ENCODE data around the gene EEF1A2. TPM values are rescaled to one million over a fixed set of nuclear protein-coding genes. Genes with fewer than 3 reads are reported as not detected.

The EEF1A2 gene
- total RNA-seq, 1 experiment from 2014 or later: 32.0 TPM

GRCh38 chr20:63447320-63447719, 51.6 kb downstream of the EEF1A2 start:
- Histone ChIP-seq H3K36me3 (ENCODE audit: control insufficient read depth, insufficient read depth, low read length) (no peaks in the 10 kb centered on the region), H3K9me3 (peaks cover 10% of the 10 kb centered on the region; the same call in 1 of the 2 replicates), H3K27me3 (replicated peaks; ENCODE audit: control insufficient read depth, insufficient read depth, low read length) (no peaks in the 10 kb centered on the region; the same call in 1 of the 2 replicates), H3K4me1 (no peaks in the 10 kb centered on the region), H3K4me3 (ENCODE audit: low read depth, low read length) (no peak overlapping the region)
- intact Hi-C loops (cut with micrococcal nuclease; ENCODE audit: unreplicated experiment): no loop called here
- DNase-seq: no peak
- Mint-ChIP-seq H3K27ac (ENCODE audit: unreplicated experiment) (no peak overlapping the region), H3K36me3 (ENCODE audit: insufficient read depth, unreplicated experiment) (peaks cover 6% of the 10 kb centered on the region), H3K4me3 (ENCODE audit: unreplicated experiment) (no peak overlapping the region), H3K27me3 (ENCODE audit: insufficient read depth, unreplicated experiment) (peaks cover 17% of the 10 kb centered on the region), H3K4me1 (ENCODE audit: low read depth, unreplicated experiment) (no peaks in the 10 kb centered on the region), H3K9me3 (ENCODE audit: unreplicated experiment) (peaks cover 14% of the 10 kb centered on the region)
- CTCF ChIA-PET: no interaction called here
- BruUV-seq (replicated peaks): no TSS peak
- TF ChIP-seq CTCF (IDR thresholded peaks at IDR 0.05; ENCODE audit: insufficient read depth in 1 of 2, low read depth in 1 of 2, low read length in 1 of 2, severe bottlenecking in 1 of 2, unreplicated experiment in 1 of 2): no peak
- POLR2A ChIA-PET: no interaction called here

- intact Hi-C loops (cut with micrococcal nuclease; ENCODE audit: unreplicated experiment): no loop called here
- no peak overlapping the region for H3K27ac Mint-ChIP-seq (ENCODE audit: unreplicated experiment)
- peaks cover 15% of the 10 kb centered on the region for H3K9me3 Mint-ChIP-seq (ENCODE audit: unreplicated experiment)
- Histone ChIP-seq H3K4me1 (no peaks in the 10 kb centered on the region), H3K9me3 (peaks cover 10% of the 10 kb centered on the region; the same call in 1 of the 2 replicates), H3K36me3 (ENCODE audit: control insufficient read depth, insufficient read depth, low read length) (no peaks in the 10 kb centered on the region), H3K27me3 (replicated peaks; ENCODE audit: control insufficient read depth, insufficient read depth, low read length) (no peaks in the 10 kb centered on the region; the same call in 1 of the 2 replicates), H3K4me3 (ENCODE audit: low read depth, low read length) (no peak overlapping the region)
- no peaks in the 10 kb centered on the region for H3K4me1 Mint-ChIP-seq (ENCODE audit: low read depth, unreplicated experiment)
- H3K4me3 Mint-ChIP-seq (ENCODE audit: unreplicated experiment): no peak overlapping the region
- no peak for TF ChIP-seq CTCF (IDR thresholded peaks at IDR 0.05; ENCODE audit: insufficient read depth in 1 of 2, low read depth in 1 of 2, low read length in 1 of 2, severe bottlenecking in 1 of 2, unreplicated experiment in 1 of 2)
- BruUV-seq (replicated peaks): no TSS peak
- H3K36me3 Mint-ChIP-seq (ENCODE audit: insufficient read depth, unreplicated experiment): peaks cover 6% of the 10 kb centered on the region
- DNase-seq: no peak
- peaks cover 14% of the 10 kb centered on the region for H3K27me3 Mint-ChIP-seq (ENCODE audit: insufficient read depth, unreplicated experiment)
- ChIA-PET POLR2A (no interaction called here), CTCF (no interaction called here)
Observed at GRCh38 chr20:63446216-63447024, 52.5 kb downstream of the EEF1A2 start.

- BruUV-seq (replicated peaks): no TSS peak
- POLR2A ChIA-PET: interaction anchor here (0.5 kb wide), 1 partner anchor 1155 kb away, joined by 11 read pairs; no protein-coding TSS in a partner anchor
- H3K4me3 Mint-ChIP-seq (ENCODE audit: unreplicated experiment): no peak overlapping the region
- H3K36me3 Mint-ChIP-seq (ENCODE audit: insufficient read depth, unreplicated experiment): peaks cover 6% of the 10 kb centered on the region
- Histone ChIP-seq H3K9me3 (peaks cover 10% of the 10 kb centered on the region; the same call in 1 of the 2 replicates), H3K4me1 (no peaks in the 10 kb centered on the region), H3K27me3 (replicated peaks; ENCODE audit: control insufficient read depth, insufficient read depth, low read length) (no peaks in the 10 kb centered on the region; the same call in 1 of the 2 replicates), H3K36me3 (ENCODE audit: control insufficient read depth, insufficient read depth, low read length) (no peaks in the 10 kb centered on the region), H3K4me3 (ENCODE audit: low read depth, low read length) (no peak overlapping the region)
- peaks cover 15% of the 10 kb centered on the region for H3K9me3 Mint-ChIP-seq (ENCODE audit: unreplicated experiment)
- TF ChIP-seq CTCF (IDR thresholded peaks at IDR 0.05; ENCODE audit: insufficient read depth in 1 of 2, low read depth in 1 of 2, low read length in 1 of 2, severe bottlenecking in 1 of 2, unreplicated experiment in 1 of 2): no peak
- no peak for DNase-seq
- H3K27ac Mint-ChIP-seq (ENCODE audit: unreplicated experiment): no peak overlapping the region
- intact Hi-C loops (cut with micrococcal nuclease; ENCODE audit: unreplicated experiment): no loop called here
- H3K4me1 Mint-ChIP-seq (ENCODE audit: low read depth, unreplicated experiment): no peaks in the 10 kb centered on the region
- H3K27me3 Mint-ChIP-seq (ENCODE audit: insufficient read depth, unreplicated experiment): peaks cover 14% of the 10 kb centered on the region
- CTCF ChIA-PET: no interaction called here
Observed at GRCh38 chr20:63445075-63445734, 53.7 kb downstream of the EEF1A2 start.

All from Caco-2 (cell line).